GM21367 (cell line): ENCODE data around the gene LRRC26.
"Not testable (repeated sequence)": the region's sequence is repeated elsewhere in the genome, so short reads cannot be mapped to it uniquely, and the experiment has no call there.

ENCODE experiments used
- ATAC-seq: cut with Tn5 transposase; IDR thresholded peaks from one replicate; pipeline ENCODE4 v1.9.1; 2021; ENCODE audit not compliant: unreplicated experiment

The LRRC26 gene

DNA sequence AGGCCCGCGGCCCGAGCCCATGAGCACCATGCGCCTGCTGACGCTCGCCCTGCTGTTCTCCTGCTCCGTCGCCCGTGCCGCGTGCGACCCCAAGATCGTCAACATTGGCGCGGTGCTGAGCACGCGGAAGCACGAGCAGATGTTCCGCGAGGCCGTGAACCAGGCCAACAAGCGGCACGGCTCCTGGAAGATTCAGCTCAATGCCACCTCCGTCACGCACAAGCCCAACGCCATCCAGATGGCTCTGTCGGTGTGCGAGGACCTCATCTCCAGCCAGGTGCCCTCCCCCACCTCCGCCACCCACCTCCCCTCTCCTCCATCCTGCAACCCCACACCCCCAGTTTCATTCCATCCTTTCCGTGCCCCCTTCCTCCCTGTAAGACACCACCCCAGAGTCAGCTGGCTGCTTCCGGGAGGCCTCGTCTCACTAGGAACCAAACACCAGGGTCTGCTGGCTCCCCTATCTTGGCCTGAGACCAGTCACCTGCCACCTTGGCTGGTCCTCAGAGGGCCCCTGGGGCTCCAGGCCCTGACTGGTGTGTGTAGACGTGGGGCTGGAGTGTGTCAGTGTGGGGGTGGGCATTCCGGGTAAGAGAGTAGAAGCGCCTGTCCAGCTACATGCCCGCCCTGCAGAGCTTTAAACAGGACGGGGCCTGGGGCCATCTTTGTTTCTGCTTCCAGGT is 30.2 kb downstream of the LRRC26 start:
- ATAC-seq = no peak

DNA sequence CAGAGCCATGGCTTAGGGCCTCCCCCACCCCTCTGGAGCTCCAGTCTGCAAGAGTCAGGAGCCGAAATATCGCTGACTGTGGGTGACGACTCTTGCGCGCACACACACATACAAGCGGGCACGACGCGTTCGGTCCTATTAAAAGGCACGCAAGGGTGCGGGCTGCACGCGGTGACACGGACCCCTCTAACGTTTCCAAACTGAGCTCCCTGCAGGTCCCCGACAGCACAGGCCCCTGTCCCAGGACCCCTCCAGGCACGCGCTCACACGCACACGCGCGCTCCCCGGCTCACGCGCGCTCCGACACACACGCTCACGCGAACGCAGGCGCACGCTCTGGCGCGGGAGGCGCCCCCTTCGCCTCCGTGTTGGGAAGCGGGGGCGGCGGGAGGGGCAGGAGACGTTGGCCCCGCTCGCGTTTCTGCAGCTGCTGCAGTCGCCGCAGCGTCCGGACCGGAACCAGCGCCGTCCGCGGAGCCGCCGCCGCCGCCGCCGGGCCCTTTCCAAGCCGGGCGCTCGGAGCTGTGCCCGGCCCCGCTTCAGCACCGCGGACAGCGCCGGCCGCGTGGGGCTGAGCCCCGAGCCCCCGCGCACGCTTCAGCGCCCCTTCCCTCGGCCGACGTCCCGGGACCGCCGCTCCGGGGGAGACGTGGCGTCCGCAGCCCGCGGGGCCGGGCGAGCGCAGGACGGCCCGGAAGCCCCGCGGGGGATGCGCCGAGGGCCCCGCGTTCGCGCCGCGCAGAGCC is 31.0 kb downstream of the LRRC26 start, which contains the start of gene GRIN1:
Gene GRIN1, plus strand, starts transcription at position 433 of the 746 bp plus-strand sequence. CDS start 333 bp downstream, outside the sequence.
- ATAC-seq = no peak

DNA sequence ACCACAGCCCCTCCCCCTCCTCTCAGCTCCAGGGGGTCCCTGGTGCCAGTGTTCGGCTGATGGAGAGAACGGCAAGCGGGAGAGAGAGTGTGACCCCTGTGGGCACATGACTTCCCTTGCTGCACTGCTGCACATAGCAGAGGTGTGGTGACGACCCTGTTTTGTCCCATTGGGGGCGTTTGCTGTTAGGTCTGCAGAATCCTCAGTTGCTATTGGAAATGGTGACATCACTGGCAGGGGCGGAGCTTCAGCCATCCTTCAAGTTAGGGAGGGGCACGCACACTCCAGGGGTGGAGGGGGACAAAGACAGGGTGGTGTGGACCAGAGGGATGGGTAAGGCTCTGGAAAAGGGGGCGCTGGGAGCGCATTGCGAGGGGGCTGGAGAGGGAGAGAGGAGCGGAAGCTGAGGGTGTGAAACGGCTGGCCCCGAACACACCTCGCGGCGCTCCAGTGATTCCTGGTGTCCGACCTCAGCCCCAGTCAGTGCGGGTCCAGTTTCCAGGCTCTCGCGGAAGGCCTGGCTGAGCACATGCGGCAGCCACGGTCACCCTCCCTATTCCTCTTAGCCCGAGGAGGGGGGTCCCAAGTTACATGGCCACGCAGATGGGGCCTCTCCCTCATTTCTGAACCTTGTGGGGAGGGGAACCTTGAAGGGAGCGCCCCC is 31.7 kb downstream of the LRRC26 start:
- ATAC-seq = no peak

DNA sequence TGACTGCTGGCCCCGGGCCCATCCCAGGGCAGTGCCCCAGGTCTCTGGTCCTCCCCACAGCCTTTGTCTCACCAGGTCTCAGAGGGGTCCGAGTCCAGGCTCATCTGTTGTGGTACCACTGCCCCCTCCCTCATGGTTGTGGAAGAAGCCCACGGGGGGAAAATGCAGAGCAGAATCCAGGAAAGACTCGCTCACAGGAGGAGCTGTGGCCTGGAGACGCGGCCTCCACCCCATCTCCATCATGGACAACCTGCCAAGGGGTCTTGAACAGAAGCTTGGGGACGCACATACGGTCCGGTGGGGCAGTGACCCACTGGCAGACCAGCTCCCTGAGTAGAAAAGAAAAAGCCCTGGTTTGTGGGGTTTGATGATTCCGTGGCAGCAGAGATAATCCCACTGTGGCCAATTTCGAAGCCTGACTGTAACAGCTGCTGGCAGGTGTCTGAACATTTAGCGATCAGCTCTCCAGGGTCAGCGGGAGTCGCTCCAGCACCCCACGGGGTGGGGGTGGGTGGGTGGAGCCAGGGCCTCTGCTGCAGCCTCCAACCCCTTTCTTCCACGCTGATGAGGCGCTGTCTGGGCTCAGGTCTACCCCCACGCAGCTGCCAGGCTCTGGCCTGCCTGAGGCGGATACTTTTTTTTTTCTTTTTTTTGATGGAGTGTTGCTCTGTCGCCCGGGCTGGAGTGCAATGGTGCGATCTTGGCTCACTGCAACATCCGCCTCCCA is 32.8 kb downstream of the LRRC26 start:
- no peak for ATAC-seq

DNA sequence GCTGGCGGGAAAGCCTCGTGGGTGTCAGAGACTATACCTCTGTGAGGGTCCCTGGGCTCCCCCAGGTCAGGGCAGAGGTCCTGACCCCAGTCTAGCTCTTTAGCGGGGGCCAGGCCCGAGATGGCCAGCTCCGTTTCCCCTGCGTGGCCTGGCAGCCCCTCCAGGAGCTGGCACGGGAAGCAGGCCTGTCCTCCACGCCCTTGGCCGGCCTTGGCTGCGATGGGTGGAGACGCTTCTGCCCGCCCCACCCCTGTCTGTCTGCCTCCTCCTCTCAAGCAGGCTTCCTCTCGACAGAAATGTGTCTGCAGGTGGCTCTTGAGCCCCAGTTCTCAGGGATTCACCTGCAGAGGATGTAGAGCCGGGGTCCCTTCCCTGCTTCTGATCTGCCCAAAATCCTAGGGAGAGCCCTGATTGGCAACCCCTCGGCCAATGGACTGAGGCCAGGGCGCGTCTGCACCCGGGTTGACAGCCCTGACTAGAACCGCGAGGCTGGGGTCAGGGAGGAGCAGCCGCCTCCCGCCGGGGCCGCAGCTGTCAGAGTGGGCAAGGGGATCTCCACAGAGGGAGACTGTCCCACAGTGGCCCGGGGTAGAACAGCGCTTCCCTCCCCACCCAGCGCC is 33.5 kb downstream of the LRRC26 start:
- no peak for ATAC-seq

DNA sequence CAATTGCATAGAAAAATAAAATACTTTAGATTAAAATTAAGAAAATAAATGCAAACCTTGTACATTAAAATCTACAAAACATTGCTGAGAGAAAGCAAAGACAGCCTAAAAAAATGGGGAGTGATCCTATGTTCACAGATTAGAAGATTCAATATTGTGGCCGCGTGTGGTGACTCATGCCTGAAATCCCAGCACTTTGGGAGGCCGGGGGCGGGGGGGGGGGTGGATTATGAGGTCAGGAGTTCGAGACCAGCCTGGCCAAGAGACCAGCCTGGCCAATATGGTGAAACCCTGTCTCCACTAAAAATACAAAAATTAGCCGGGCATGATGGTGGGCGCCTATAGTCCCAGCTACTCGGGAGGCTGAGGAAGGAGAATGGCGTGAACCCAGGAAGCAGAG is 34.7 kb downstream of the LRRC26 start:
- not testable (repeated sequence) for ATAC-seq

DNA sequence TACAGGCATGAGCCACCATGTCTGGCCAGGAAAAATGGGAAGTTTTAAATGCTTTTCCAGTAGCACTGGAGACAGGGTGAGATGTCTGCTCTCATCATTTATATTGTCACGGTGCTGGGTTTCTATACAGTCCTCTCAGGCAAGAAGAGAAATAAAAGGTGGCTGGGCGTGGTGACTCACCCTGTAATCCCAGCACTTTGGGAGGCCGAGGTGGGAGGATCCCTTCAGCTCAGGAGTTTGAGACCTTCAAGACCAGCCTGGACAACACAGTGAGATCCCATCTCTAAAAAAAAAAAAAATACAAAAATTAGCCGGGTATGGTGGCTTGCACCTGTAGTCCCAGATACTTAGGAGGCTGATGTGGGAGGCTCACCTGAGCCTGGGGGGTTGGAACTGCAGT is 35.7 kb downstream of the LRRC26 start:
- no peak for ATAC-seq

DNA sequence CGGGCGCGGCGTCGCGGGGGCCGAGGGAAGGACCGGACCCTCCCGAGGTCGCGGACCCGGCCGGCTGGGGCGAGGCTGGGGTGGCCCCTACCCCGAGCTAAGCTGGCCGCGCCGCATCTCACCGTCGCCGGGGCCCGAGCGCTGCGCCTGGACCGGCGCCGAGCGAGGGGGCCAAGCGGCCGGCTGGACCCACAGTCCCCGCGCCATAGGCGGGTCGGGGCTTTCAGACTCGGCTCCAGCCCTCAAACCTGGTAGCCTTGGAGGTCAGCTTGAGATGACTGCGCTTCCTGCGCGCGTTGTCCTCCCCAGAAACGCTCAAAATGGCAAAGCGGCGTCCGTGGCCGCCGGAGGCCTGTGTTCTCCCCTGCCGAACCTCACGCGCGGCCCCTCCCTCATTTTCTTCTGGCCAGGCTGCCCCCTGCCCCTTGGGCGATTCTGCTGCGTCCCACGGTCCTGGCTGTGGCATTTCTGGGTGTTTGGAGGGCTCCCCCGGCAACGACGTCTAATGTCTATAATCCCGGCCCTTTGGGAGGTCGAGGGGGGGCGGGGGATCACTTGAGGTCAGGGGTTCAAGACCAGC is 39.6 kb downstream of the LRRC26 start:
- peak; percentile 19 for ATAC-seq

DNA sequence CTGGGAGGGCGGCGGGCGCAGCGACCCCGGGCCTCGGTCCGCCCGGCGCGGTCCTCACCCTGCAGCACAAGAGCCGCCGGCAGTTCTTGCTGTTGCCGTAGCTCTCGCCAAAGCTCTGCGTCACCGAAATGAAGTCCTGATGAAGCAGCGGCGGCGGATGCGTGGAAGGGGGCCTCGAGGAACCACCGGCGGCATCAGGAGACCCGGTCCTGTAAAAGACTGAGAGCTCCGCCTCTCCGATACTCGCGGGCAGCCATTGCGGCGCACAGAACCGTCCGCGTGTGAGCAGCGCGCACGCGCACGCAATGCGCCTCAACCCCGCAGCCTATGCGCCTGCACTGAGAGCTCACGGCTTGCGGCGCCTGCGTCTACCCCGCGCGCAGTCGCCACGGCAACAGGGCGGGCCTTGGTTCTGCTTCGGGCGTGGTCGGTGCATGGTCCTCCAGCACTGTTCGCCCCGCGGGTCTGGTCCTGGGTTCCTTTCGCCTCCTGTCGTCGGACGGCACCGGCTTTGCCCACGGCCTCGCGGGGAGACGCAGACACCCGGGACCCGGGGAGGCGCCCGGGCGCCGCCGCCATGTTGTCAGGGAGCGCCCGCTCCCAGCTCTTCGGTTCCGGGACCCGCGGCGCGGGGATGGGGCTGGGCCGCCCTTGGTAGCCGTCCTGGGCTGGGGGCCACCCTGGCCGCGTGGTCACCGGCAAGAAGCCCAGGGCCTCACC is 40.2 kb downstream of the LRRC26 start:
- peak; percentile 59 for ATAC-seq

DNA sequence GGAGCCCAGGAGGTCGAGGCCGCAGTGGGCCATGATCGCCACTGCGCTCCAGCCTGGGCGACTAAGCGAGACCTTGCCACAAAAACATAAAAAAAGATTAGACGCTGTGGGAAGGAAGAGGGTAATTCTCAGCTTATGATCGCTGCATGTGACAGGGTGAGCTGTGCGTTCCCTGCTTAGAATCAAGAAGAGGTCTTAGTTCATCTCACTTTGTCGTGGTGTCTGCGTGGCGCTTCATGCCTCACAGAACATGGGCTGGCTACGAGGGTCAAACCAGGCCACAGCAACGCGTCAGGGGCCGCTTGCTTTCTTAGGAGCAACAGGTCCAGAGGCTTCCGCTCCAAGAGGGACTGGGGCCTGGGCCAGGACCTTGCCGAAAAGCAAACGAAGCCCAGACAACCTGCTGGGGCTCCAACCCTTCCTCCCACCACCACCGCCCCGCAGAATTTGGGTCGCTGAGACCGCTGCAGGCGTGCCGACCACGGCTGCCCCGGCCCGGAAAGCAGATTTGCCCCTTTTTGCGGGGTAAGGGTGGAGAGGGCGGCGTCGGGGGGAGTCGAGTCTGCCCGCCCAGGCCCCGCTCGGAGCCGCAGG is 40.9 kb downstream of the LRRC26 start:
- ATAC-seq = no peak

DNA sequence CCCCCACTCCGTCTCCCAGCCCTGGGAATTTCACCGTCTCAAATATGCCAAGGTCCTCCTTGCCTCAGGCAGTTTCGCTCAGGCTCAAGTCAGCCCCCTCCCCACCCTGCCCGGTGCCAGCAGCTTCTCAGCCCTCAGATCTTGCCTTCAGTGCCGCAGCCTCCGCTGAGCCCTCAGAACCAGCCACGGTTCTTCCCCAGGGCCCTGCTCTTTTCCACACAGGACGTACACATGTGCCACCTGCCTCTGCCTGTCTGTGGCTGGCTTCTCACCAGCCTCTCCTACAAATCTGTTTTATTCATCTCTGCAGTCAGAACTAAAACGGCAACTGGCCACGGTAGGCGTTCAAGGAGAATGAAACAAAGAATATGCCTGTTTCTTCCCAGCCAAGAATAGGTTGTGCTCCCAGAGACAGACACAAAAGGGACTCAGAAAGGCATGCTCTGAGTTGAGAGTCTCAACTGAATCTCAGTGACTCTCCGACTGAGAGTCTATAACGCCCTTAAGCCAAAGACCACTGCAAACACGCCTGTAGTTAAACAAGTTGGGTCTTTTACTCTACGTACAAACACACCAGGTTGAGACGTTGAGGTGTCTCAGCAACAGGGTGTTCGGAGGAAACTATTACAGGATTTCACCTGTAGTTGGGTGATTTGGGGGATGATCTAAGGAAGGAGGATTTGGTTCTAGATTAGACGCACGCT is 41.5 kb downstream of the LRRC26 start:
- ATAC-seq = no peak

DNA sequence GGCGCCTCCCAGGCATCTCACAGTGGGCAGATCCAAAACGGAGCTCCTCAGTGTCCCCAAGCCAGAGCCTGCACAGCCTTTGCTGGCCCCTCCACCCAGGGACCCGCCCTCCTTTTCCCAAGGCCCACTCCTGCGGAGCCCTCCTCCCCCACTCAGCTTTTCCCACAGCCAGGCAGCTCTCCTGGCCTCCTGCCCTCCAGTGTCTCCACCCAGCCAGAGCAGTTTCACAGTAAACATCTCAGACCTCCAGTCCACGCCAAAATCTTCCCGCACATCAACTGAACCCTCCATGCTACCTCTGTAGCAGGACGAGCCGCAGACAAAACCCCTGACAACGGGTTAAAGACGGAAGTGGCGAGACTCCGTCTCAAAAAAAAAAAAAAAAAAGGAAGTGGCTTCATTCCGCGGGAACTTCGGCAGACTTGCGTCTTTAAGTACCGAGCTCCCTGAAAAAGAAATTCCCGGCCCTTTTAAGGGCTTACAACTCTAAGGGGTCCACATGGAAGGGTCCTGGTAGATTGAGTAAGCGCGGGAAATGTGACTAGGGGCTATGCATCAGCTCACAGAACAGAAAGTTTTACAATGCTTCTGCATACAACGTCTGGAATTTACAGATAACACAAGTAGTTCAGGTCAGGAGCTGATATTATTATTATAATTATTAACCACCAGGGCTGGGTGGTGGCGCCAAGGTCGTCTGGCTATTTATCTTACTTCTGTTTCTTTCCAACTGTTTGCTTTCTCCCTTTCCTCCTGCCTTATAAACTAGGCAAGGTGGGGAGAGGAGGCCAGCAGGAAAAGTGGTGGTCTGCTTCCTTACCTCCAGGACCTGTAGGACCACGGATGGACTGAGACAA is 42.3 kb downstream of the LRRC26 start:
- ATAC-seq = no peak

DNA sequence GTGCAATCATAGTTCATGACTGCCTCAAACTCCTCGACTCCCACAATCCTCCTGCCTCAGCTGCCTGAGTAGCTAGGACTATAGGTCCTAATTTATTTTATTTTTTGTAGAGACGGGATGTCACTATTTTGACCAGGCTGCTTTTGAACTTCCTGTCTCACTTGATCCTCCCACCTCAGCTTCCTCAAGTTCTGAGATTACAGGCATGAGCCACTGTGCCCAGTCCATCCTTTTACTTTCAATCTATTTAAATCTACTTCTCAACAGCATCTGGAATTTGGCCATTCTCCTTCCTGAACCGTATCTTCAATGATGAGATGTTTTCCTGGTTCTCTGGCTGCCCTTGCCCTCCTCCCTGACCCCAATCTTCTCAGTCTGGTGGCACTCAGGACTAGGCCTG is 43.1 kb downstream of the LRRC26 start:
- no peak for ATAC-seq

DNA sequence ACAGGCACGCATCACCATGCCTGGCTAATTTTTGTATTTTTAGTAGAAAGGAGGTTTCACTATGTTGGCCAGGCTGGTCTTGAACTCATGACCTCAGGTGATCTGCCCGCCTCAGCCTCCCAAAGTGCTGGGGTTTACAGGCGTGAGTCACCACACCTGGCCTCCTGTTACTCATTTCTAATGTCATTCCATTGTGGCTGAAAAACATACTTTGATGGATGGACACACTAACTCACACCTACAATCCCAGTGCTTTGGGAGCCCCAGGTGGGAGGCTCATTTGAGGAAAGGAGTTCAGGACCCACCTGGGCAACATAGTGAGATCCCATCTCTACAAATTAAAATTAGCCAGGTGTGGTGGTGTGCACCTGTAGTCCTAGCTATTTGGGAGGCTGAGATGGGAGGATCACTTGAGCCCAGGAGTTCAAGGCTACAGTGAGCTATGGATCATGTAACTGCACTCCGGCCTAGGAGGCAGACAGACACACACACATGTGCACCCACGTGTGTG is 45.8 kb downstream of the LRRC26 start:
- ATAC-seq = not testable (repeated sequence)

DNA sequence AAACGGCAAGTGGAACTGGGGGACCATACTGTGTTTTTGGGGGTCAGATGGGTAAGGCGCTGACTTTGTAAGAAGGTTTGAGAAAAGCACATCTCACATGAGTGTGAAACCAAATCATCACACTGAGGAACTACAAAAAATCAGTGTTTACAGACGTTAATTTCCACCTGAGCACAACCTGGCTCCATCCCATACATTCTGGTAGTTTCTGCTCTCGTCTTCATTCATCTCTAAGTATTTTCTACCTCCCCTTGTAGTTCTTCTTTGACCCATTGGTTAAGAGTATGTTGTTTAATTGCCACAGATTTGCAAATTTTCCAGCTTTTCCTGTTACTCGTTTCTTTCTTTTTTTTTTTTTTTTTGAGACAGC is 46.4 kb downstream of the LRRC26 start:
- no peak for ATAC-seq

DNA sequence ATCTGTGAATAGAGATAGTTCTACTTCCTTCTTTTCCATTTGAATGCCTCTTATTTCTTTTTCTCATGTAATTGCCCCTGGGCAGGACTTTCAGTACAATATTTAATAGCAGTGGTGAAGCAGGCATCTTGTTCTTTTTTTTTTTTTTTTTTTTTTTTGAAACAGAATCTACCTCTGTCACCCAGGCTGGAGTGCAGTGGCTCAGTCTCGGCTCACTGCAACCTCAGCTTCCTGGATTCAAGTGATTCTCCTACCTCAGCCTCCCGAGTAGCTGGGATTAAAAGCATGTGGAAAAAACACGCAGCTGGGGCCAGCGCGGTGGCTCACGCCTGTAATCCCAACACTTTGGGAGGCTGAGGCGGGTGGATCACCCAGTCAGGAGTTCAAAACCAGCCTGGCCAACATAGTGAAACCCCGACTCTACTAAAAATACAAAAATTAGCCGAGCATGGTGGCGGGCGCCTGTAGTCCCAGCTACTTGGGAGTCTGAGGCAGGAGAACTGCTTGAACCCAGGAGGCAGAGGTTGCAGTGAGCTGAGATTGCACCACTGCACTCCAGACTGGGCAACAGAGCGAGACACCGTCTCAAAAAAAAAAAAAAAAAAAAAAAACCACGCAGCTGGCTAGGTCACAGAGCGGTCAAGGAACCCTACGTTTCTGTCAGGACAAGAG is 46.9 kb downstream of the LRRC26 start:
- ATAC-seq = not testable (repeated sequence)
